Chondrocyte (in vitro differentiated cells): Measurements from ENCODE around the gene MAP2K4. TPM values are rescaled to one million over a fixed set of nuclear protein-coding genes. Genes with fewer than 3 reads are reported as not detected.

ENCODE experiments used
- DNase-seq: peaks from one replicate; pipeline ENCODE4 v3.0.0; 2021; ENCODE audit warnings: mixed read lengths, low spot score
- H3K27ac Mint-ChIP-seq: one replicate; pipeline ENCODE4 v1.8.0; 2021; ENCODE audit warnings: mild to moderate bottlenecking, moderate library complexity, mixed read lengths; ENCODE audit not compliant: unreplicated experiment
- H3K27me3 Mint-ChIP-seq: 2 replicates; pipeline ENCODE4 v1.8.0; 2021; ENCODE audit warnings: low read depth, mixed read lengths
- H3K36me3 Mint-ChIP-seq: 2 replicates; pipeline ENCODE4 v1.8.0; 2021; ENCODE audit warnings: low read depth, mixed read lengths
- H3K4me1 Mint-ChIP-seq: 2 replicates; pipeline ENCODE4 v1.8.0; 2021; ENCODE audit warnings: low read depth, mild to moderate bottlenecking, mixed read lengths
- H3K4me3 Mint-ChIP-seq: one replicate; pipeline ENCODE4 v1.8.0; 2021; ENCODE audit warnings: mild to moderate bottlenecking, moderate library complexity, mixed read lengths; ENCODE audit not compliant: unreplicated experiment
- H3K9me3 Mint-ChIP-seq: 2 replicates; pipeline ENCODE4 v1.8.0; 2021; ENCODE audit warnings: low read depth, mixed read lengths
- CTCF ChIP-seq: fragments of 200-600 bp; sonication (generic); IDR thresholded peaks from 2 replicates; pipeline ENCODE4 v1.5.0; 2021; ENCODE audit warnings: antibody characterized with exemption, mild to moderate bottlenecking, moderate library complexity
- total RNA-seq: library from RNA; stranded (reverse); gene quantifications from 3 replicates; pipeline ENCODE4 v1.2.1, GENCODE V29; 2021

The MAP2K4 gene
- total RNA-seq, 1 donor from 2014 or later: 26.0 TPM

- H3K27me3 Mint-ChIP-seq: no peaks in the 10 kb centered on the region
- H3K9me3 Mint-ChIP-seq: peaks cover 5% of the 10 kb centered on the region
- peaks cover 43% of the 10 kb centered on the region for H3K36me3 Mint-ChIP-seq
- no peak overlapping the region for H3K4me3 Mint-ChIP-seq
- peaks cover 7% of the 10 kb centered on the region for H3K4me1 Mint-ChIP-seq
- TF ChIP-seq CTCF: no peak
- DNase-seq: no peak
- H3K27ac Mint-ChIP-seq: no peak overlapping the region
These were observed 34.3 kb upstream of the MAP2K4 start for GRCh38 chr17:11986179-11986941.

- no peak overlapping the region for H3K4me3 Mint-ChIP-seq
- no peaks in the 10 kb centered on the region for H3K27me3 Mint-ChIP-seq
- H3K4me1 Mint-ChIP-seq: peaks cover 7% of the 10 kb centered on the region
- H3K9me3 Mint-ChIP-seq: peaks cover 5% of the 10 kb centered on the region
- peak; percentile 87 for TF ChIP-seq CTCF
- no peak for DNase-seq
- H3K27ac Mint-ChIP-seq: no peak overlapping the region
- peaks cover 43% of the 10 kb centered on the region for H3K36me3 Mint-ChIP-seq
These were observed 33.7 kb upstream of the MAP2K4 start for GRCh38 chr17:11986942-11987329.

GRCh38 chr17:11990363-11990983 is 30.2 kb upstream of the MAP2K4 start:
- peaks cover 32% of the 10 kb centered on the region for H3K36me3 Mint-ChIP-seq
- peaks cover 15% of the 10 kb centered on the region for H3K4me1 Mint-ChIP-seq
- no peaks in the 10 kb centered on the region for H3K27me3 Mint-ChIP-seq
- no peak for DNase-seq
- peaks cover 5% of the 10 kb centered on the region for H3K9me3 Mint-ChIP-seq
- no peak overlapping the region for H3K4me3 Mint-ChIP-seq
- TF ChIP-seq CTCF: no peak
- no peak overlapping the region for H3K27ac Mint-ChIP-seq

- peaks cover 5% of the 10 kb centered on the region for H3K9me3 Mint-ChIP-seq
- peaks cover 32% of the 10 kb centered on the region for H3K36me3 Mint-ChIP-seq
- TF ChIP-seq CTCF: no peak
- DNase-seq: no peak
- no peaks in the 10 kb centered on the region for H3K27me3 Mint-ChIP-seq
- peaks cover 19% of the 10 kb centered on the region for H3K4me1 Mint-ChIP-seq
- H3K27ac Mint-ChIP-seq: no peak overlapping the region
- H3K4me3 Mint-ChIP-seq: no peak overlapping the region
These were observed 29.2 kb upstream of the MAP2K4 start for GRCh38 chr17:11991461-11991860.

GRCh38 chr17:11996722-11997146 is 23.9 kb upstream of the MAP2K4 start:
- no peaks in the 10 kb centered on the region for H3K9me3 Mint-ChIP-seq
- peaks cover 22% of the 10 kb centered on the region for H3K4me1 Mint-ChIP-seq
- H3K36me3 Mint-ChIP-seq: peaks cover 9% of the 10 kb centered on the region
- no peak for DNase-seq
- peak overlapping the region; percentile 92 for H3K4me3 Mint-ChIP-seq
- H3K27me3 Mint-ChIP-seq: no peaks in the 10 kb centered on the region
- peak overlapping the region; percentile 89 for H3K27ac Mint-ChIP-seq
- no peak for TF ChIP-seq CTCF
